Measurements from ENCODE around the gene TBC1D14.
"Not testable (repeated sequence)": the region's sequence is repeated elsewhere in the genome, so short reads cannot be mapped to it uniquely, and the experiment has no call there.

The TBC1D14 gene

GRCh38 chr4:6900956-6901355 lies 8.7 kb upstream of the TBC1D14 start:
- in situ Hi-C loops (cut with MboI; ENCODE audit: low sequenced_read_pairs, unreplicated experiment), result loop anchor here (10.0 kb wide), 1 partner anchor 84 kb away; no protein-coding TSS in a partner anchor
- TF ChIP-seq, protein P1, sequence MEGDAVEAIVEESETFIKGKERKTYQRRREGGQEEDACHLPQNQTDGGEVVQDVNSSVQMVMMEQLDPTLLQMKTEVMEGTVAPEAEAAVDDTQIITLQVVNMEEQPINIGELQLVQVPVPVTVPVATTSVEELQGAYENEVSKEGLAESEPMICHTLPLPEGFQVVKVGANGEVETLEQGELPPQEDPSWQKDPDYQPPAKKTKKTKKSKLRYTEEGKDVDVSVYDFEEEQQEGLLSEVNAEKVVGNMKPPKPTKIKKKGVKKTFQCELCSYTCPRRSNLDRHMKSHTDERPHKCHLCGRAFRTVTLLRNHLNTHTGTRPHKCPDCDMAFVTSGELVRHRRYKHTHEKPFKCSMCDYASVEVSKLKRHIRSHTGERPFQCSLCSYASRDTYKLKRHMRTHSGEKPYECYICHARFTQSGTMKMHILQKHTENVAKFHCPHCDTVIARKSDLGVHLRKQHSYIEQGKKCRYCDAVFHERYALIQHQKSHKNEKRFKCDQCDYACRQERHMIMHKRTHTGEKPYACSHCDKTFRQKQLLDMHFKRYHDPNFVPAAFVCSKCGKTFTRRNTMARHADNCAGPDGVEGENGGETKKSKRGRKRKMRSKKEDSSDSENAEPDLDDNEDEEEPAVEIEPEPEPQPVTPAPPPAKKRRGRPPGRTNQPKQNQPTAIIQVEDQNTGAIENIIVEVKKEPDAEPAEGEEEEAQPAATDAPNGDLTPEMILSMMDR (IDR thresholded peaks at IDR 0.05; ENCODE audit: borderline replicate concordance, control extremely low read depth, extremely low read depth, insufficient read depth, missing control alignments), result no peak
- peak; percentile 28 for DNase-seq (ENCODE audit: low spot score)

- DNase-seq (ENCODE audit: low spot score), result no peak
- TF ChIP-seq, protein P1 (IDR thresholded peaks at IDR 0.05; ENCODE audit: borderline replicate concordance, control extremely low read depth, extremely low read depth, insufficient read depth, missing control alignments), result no peak
- in situ Hi-C loops (cut with MboI; ENCODE audit: low sequenced_read_pairs, unreplicated experiment), result loop anchor here (10.0 kb wide), 1 partner anchor 83 kb away; no protein-coding TSS in a partner anchor
Observed at GRCh38 chr4:6901669-6902317, 7.8 kb upstream of the TBC1D14 start.

GRCh38 chr4:6902318-6903042 lies 7.1 kb upstream of the TBC1D14 start:
- TF ChIP-seq, protein P1 (IDR thresholded peaks at IDR 0.05; ENCODE audit: borderline replicate concordance, control extremely low read depth, extremely low read depth, insufficient read depth, missing control alignments), result no peak
- in situ Hi-C loops (cut with MboI; ENCODE audit: low sequenced_read_pairs, unreplicated experiment), result loop anchor here (10.0 kb wide), 1 partner anchor 82 kb away; no protein-coding TSS in a partner anchor
- no peak for DNase-seq (ENCODE audit: low spot score)

DNA sequence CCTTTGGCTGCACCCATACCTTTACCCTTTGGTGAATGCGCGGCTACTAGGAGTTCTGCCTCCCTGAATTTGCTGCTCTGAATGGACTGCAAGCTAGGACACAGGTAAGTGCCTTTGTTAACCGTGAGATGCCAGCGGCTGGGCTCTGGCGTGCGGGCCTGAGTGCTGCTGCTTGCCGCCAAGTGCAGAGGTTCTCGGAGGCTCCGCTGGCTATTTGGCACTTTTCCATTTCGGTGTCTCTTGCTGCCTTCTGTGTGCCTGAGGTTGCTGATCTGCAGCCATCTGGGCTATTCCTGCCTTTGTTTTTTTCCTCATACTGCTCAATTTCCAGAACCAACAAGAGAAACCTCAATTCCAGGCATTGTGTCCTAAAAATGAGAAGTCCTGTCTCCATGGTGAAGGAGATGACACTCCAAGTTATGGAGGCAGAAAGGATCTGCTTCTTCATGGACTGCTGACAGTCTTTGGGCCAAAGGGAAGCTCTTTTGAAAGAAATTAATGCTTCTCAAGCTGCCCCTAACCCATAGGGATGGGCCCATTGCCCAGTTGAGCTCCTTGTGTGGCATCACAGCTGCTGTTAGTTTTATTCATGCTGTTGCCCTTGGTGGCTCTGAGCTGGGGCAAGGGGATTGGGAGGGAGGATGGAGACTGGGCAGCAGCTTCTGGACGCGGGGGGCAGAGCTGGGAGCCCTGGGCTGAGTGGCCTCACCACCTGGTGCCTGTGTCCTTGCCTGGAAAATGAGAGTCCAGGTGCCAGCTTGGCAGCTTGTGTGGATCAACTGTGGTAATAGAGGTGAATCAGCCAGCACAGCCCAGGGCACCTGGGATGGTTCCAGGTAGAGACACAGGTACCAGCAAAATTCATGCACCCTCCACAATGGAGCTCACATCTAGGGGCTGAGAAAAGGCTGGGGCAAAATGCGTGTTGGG lies 3.8 kb upstream of the TBC1D14 start:
- TF ChIP-seq, protein P1 (IDR thresholded peaks at IDR 0.05; ENCODE audit: borderline replicate concordance, control extremely low read depth, extremely low read depth, insufficient read depth, missing control alignments), result no peak
- peak; percentile 17 for DNase-seq (ENCODE audit: low spot score)
- in situ Hi-C loops (cut with MboI; ENCODE audit: low sequenced_read_pairs, unreplicated experiment), result loop anchor here (10.0 kb wide), 1 partner anchor 79 kb away; no protein-coding TSS in a partner anchor

GRCh38 chr4:6906486-6906885 lies 3.1 kb upstream of the TBC1D14 start:
- not testable (repeated sequence) for DNase-seq (ENCODE audit: low spot score)
- in situ Hi-C loops (cut with MboI; ENCODE audit: low sequenced_read_pairs, unreplicated experiment), result loop anchor here (10.0 kb wide), 1 partner anchor 78 kb away; no protein-coding TSS in a partner anchor

DNA sequence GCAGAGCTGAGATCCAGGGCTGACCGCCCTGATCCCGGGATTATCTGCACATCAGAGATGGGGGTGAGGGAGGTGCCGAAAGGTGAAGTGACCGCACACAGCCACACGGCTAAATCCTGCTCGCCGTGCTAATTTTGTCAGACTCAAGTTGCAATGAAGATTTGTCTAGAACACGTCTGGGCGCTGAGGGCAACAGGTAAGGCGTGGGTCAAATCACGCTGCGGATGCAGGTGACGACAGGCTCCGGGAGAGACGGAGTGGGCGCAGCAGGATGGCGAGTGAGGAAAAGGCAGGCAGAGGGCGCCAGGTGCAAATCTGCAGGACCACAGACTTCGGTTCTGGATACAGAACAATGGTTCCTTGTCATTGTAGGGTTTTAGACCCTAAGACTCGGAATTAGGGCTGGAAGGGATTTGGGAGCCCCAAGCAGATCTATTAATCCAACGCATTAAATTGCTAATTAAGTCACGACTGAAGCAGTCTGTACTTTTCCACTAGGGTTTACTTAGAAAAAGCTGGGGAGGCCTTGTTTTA lies 1.9 kb upstream of the TBC1D14 start:
- in situ Hi-C loops (cut with MboI; ENCODE audit: low sequenced_read_pairs, unreplicated experiment), result loop anchor here (10.0 kb wide), 1 partner anchor 77 kb away; no protein-coding TSS in a partner anchor
- peak; percentile 67 for DNase-seq (ENCODE audit: low spot score)
- TF ChIP-seq, protein P1 (IDR thresholded peaks at IDR 0.05; ENCODE audit: borderline replicate concordance, control extremely low read depth, extremely low read depth, insufficient read depth, missing control alignments), result peak; percentile 50
